ENCODE data around the gene MAML2.

DNA sequence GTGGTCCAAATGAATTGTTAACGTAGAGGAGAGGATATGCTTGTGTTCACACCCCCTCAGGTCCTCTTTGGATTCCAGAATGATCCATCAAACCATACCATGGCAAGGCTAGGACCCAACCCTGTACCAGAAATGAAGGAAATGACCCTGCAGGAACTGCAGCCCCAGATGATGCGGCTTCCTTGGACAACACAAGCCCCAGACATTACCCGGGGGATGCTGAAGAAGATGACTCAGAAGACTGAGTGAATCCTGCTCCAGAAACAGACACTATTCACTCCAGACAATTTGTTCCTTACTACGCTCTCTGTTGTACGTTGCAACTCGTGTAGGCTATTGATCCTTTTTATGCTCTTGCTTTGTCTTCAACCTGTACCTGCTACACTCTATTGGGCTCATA, 403.9 kb downstream of the MAML2 start:
- no peak for TF ChIP-seq FOXA1 (IDR thresholded peaks at IDR 0.05)
- TF ChIP-seq, protein P1, sequence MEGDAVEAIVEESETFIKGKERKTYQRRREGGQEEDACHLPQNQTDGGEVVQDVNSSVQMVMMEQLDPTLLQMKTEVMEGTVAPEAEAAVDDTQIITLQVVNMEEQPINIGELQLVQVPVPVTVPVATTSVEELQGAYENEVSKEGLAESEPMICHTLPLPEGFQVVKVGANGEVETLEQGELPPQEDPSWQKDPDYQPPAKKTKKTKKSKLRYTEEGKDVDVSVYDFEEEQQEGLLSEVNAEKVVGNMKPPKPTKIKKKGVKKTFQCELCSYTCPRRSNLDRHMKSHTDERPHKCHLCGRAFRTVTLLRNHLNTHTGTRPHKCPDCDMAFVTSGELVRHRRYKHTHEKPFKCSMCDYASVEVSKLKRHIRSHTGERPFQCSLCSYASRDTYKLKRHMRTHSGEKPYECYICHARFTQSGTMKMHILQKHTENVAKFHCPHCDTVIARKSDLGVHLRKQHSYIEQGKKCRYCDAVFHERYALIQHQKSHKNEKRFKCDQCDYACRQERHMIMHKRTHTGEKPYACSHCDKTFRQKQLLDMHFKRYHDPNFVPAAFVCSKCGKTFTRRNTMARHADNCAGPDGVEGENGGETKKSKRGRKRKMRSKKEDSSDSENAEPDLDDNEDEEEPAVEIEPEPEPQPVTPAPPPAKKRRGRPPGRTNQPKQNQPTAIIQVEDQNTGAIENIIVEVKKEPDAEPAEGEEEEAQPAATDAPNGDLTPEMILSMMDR (IDR thresholded peaks at IDR 0.05; ENCODE audit: low read depth, low read length, missing input control), result no peak
- TF ChIP-seq, protein P2, sequence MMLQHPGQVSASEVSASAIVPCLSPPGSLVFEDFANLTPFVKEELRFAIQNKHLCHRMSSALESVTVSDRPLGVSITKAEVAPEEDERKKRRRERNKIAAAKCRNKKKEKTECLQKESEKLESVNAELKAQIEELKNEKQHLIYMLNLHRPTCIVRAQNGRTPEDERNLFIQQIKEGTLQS (IDR thresholded peaks at IDR 0.05), result no peak
- no peak for TF ChIP-seq RXRA (IDR thresholded peaks at IDR 0.05)
- no peak for TF ChIP-seq TAF1 (conservative IDR thresholded peaks at IDR 0.05)
- no peak for TF ChIP-seq YY1 (IDR thresholded peaks at IDR 0.05)
- TF ChIP-seq JUND (IDR thresholded peaks at IDR 0.05), result no peak
- TF ChIP-seq, protein P3, sequence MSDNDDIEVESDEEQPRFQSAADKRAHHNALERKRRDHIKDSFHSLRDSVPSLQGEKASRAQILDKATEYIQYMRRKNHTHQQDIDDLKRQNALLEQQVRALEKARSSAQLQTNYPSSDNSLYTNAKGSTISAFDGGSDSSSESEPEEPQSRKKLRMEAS (IDR thresholded peaks at IDR 0.05), result no peak
- TF ChIP-seq, protein P4, sequence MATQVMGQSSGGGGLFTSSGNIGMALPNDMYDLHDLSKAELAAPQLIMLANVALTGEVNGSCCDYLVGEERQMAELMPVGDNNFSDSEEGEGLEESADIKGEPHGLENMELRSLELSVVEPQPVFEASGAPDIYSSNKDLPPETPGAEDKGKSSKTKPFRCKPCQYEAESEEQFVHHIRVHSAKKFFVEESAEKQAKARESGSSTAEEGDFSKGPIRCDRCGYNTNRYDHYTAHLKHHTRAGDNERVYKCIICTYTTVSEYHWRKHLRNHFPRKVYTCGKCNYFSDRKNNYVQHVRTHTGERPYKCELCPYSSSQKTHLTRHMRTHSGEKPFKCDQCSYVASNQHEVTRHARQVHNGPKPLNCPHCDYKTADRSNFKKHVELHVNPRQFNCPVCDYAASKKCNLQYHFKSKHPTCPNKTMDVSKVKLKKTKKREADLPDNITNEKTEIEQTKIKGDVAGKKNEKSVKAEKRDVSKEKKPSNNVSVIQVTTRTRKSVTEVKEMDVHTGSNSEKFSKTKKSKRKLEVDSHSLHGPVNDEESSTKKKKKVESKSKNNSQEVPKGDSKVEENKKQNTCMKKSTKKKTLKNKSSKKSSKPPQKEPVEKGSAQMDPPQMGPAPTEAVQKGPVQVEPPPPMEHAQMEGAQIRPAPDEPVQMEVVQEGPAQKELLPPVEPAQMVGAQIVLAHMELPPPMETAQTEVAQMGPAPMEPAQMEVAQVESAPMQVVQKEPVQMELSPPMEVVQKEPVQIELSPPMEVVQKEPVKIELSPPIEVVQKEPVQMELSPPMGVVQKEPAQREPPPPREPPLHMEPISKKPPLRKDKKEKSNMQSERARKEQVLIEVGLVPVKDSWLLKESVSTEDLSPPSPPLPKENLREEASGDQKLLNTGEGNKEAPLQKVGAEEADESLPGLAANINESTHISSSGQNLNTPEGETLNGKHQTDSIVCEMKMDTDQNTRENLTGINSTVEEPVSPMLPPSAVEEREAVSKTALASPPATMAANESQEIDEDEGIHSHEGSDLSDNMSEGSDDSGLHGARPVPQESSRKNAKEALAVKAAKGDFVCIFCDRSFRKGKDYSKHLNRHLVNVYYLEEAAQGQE (IDR thresholded peaks at IDR 0.05), result no peak
- TF ChIP-seq NR2F2 (IDR thresholded peaks at IDR 0.05), result no peak
- TF ChIP-seq EGR1 (IDR thresholded peaks at IDR 0.05; ENCODE audit: low read depth in 2 of 2), result no peak
- no peak for TF ChIP-seq GABPA (IDR thresholded peaks at IDR 0.05 in 1 of 2, conservative IDR thresholded peaks at IDR 0.05 in 1 of 2)
- no peak for TF ChIP-seq HNF4G (IDR thresholded peaks at IDR 0.05)
- no peak for TF ChIP-seq HNF4A (conservative IDR thresholded peaks at IDR 0.05)

All from liver (tissue), 3 donors.